ENCODE results near the gene ARHGAP15. TPM values are rescaled to one million over a fixed set of nuclear protein-coding genes. Genes with fewer than 3 reads are reported as not detected.

ARHGAP15 gene
- total RNA-seq, 1 donor: 0.43 TPM

Small RNA genes within 50 kb of the gene (small RNA-seq; reads per million reads assigned to genes)
- gene MTND4LP12: not detected
